HL-60 (cell line): ENCODE measurements around the gene TOR1A.
A peak's percentile ranks its signal among the peaks of the same experiment; 100 is the strongest.

Source experiments
- DNase-seq, 2 experiments: peaks; one replicate each; pipeline ENCODE4 v3.0.0-alpha.2; 2010 to 2020; ENCODE audit warnings: low read depth in 1 of 2, low spot score in 1 of 2
- H3K27ac ChIP-seq: fragments of 250-450 bp; sonication (Bioruptor Pico); replicated peaks from 2 replicates; pipeline ENCODE4 v1.5.1; 2020; ENCODE audit warnings: mild to moderate bottlenecking, moderate library complexity
- H3K27me3 ChIP-seq: fragments of 250-450 bp; sonication (Bioruptor Pico); 2 replicates; pipeline ENCODE4 v1.5.1; 2021; ENCODE audit warnings: mild to moderate bottlenecking, moderate library complexity; ENCODE audit not compliant: insufficient read depth, poor library complexity, severe bottlenecking
- H3K4me3 ChIP-seq: replicated peaks from 2 replicates; pipeline ENCODE4 v1.5.1; 2011; ENCODE audit warnings: mild to moderate bottlenecking, control low read depth, low read length; ENCODE audit not compliant: insufficient read depth
- GABPA ChIP-seq: IDR thresholded peaks from 2 replicates; pipeline ENCODE4 v1.6.1; 2012; ENCODE audit warnings: low read depth
- POLR2AphosphoS5 ChIP-seq: IDR thresholded peaks from 2 replicates; pipeline ENCODE4 v1.6.1; 2012; ENCODE audit warnings: low read depth
- SPI1 ChIP-seq: IDR thresholded peaks from 2 replicates; pipeline ENCODE4 v1.6.1; 2012; ENCODE audit warnings: low read depth, mild to moderate bottlenecking, borderline replicate concordance
- TF ChIP-seq, protein P1 (sequence below): IDR thresholded peaks from 2 replicates; pipeline ENCODE4 v1.6.1; 2012; ENCODE audit warnings: low read depth; ENCODE audit not compliant: insufficient replicate concordance
- TF ChIP-seq, protein P2 (sequence below): IDR thresholded peaks from one replicate; pipeline ENCODE4 v1.5.1; 2011; ENCODE audit warnings: low read length, control low read depth, inconsistent platforms; ENCODE audit not compliant: insufficient read depth

TOR1A gene

DNA sequence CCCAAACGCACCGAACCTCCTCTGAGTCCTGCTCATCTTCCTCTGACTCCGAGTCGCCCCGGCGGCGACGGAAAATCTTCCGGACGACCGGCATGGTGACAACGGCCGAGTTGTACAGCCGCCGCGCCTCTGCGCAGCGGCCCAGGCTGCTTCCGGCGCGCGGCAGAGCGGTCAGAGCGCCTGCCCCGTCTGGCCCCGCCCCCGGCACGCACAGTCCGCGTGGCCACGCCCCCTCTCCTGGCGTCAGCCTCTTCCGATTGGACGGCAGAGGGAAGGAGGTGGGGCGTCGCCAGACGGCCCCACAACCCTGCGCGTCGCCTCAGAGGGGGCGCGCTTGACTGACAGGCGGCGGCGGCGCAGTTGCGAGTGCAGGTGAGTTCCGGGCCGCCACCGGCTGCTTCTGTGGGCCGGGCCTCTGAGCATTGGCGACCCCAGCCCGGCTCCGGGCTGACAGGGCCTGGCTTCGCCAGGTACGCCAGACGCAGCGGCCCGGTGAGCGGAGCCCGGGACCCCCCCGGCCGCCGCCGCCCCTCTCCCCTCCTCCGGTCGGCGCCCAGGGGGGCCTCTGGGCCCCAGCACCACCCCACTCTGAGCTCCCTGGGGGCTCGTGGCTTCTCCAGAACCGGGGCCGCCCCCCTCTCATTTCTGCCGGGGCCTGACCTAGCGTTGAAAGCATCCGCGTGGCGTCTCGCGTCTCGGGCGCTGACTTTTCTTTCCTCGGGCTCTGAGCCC is 11.4 kb upstream of the TOR1A start, which contains the start of the genes C9orf78 and USP20:
C9orf78 (minus strand) TSS at position 148 of the 732 bp plus-strand sequence; CDS start at position 94, 54 bp downstream.
USP20 (plus strand) TSS at position 331 of the 732 bp plus-strand sequence. CDS start 17,098 bp downstream, outside the sequence.
- peak within 1 kb of the TSS; percentile 100 for H3K4me3 ChIP-seq
- TF ChIP-seq GABPA: peak; percentile 75
- TF ChIP-seq SPI1: no peak
- TF ChIP-seq, protein P1, sequence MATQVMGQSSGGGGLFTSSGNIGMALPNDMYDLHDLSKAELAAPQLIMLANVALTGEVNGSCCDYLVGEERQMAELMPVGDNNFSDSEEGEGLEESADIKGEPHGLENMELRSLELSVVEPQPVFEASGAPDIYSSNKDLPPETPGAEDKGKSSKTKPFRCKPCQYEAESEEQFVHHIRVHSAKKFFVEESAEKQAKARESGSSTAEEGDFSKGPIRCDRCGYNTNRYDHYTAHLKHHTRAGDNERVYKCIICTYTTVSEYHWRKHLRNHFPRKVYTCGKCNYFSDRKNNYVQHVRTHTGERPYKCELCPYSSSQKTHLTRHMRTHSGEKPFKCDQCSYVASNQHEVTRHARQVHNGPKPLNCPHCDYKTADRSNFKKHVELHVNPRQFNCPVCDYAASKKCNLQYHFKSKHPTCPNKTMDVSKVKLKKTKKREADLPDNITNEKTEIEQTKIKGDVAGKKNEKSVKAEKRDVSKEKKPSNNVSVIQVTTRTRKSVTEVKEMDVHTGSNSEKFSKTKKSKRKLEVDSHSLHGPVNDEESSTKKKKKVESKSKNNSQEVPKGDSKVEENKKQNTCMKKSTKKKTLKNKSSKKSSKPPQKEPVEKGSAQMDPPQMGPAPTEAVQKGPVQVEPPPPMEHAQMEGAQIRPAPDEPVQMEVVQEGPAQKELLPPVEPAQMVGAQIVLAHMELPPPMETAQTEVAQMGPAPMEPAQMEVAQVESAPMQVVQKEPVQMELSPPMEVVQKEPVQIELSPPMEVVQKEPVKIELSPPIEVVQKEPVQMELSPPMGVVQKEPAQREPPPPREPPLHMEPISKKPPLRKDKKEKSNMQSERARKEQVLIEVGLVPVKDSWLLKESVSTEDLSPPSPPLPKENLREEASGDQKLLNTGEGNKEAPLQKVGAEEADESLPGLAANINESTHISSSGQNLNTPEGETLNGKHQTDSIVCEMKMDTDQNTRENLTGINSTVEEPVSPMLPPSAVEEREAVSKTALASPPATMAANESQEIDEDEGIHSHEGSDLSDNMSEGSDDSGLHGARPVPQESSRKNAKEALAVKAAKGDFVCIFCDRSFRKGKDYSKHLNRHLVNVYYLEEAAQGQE: no peak
- TF ChIP-seq, protein P2, sequence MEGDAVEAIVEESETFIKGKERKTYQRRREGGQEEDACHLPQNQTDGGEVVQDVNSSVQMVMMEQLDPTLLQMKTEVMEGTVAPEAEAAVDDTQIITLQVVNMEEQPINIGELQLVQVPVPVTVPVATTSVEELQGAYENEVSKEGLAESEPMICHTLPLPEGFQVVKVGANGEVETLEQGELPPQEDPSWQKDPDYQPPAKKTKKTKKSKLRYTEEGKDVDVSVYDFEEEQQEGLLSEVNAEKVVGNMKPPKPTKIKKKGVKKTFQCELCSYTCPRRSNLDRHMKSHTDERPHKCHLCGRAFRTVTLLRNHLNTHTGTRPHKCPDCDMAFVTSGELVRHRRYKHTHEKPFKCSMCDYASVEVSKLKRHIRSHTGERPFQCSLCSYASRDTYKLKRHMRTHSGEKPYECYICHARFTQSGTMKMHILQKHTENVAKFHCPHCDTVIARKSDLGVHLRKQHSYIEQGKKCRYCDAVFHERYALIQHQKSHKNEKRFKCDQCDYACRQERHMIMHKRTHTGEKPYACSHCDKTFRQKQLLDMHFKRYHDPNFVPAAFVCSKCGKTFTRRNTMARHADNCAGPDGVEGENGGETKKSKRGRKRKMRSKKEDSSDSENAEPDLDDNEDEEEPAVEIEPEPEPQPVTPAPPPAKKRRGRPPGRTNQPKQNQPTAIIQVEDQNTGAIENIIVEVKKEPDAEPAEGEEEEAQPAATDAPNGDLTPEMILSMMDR: no peak
- peak; percentile 75 for TF ChIP-seq POLR2AphosphoS5
- H3K27me3 ChIP-seq: no peaks in the 10 kb centered on the region
- H3K27ac ChIP-seq: peak within 1 kb of the TSS; percentile 76
- peak; percentile 92 to 96 for DNase-seq

DNA sequence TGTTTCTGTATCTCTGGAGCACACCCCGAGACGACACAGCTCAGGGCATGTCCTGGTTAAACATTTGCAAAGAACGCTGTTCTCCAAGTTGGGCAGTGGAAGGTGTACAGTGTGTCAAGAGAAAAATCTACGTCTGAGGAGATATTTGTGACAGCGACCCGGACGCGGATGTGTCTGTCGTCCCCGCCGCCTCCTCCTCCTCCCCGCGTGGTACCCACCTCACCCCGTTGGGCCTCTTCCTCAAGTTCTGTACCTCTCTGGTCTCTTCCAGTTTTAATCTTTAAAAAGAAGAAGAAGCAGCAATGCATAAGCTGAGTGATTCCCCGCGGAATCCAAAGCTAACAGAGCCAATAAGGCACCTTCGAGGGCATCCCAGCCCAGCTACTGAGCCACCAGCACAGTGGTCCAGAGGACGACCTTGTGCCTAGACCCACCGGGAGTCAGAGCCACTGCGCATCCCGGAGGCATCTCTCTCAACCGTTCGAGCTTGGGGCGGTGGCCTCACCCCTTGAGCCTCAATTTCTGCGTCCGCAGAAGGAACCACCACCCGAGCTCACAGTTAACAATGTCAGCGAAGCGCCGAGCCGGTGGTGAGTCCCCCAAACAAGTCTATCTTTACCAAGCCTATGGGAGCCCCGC is 10.7 kb upstream of the TOR1A start:
- H3K27me3 ChIP-seq: no peaks in the 10 kb centered on the region
- H3K4me3 ChIP-seq: peak overlapping the region; percentile 100
- peak in 1 of 2 experiments; percentile 54 for DNase-seq
- H3K27ac ChIP-seq: peak overlapping the region; percentile 76
- TF ChIP-seq SPI1 (no peak), POLR2AphosphoS5 (no peak), GABPA (no peak)
- TF ChIP-seq, protein P1: no peak
- TF ChIP-seq, protein P2: no peak

DNA sequence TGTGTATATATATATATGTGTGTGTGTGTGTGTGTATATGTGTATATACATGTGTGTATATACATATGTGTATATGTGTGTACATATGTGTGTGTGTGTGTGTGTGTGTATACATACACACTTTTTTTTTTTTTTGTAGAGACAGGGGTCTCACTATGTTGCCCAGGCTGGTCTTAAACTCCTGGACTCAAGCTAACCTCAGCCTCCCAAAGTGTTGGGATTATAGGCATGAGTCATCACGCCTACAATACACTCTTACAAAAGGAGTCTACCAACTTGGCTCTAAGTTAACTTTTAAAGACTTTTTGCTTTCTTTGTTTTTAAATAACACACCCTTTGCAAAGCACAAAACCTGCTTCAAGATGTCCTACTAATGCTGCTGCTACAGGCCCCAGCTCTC is 9.0 kb upstream of the TOR1A start:
- DNase-seq: no peak
- no peaks in the 10 kb centered on the region for H3K27me3 ChIP-seq
- no peak overlapping the region for H3K27ac ChIP-seq
- H3K4me3 ChIP-seq: no peak overlapping the region
- TF ChIP-seq POLR2AphosphoS5: no peak
- TF ChIP-seq, protein P1: no peak
- TF ChIP-seq SPI1: no peak
- TF ChIP-seq, protein P2: no peak
- TF ChIP-seq GABPA: no peak
